Kidney glomerular epithelial cell (primary cell): ENCODE measurements around the gene CNOT6L.
"Not testable (repeated sequence)": the region's sequence is repeated elsewhere in the genome, so short reads cannot be mapped to it uniquely, and the experiment has no call there.

Source experiments
- DNase-seq: peaks from one replicate; lab custom pipeline; 2025; lab: John Stamatoyannopoulos, UW

Gene CNOT6L

GRCh38 chr4:77782102-77782835, 36.9 kb downstream of the CNOT6L start:
- DNase-seq = no peak

GRCh38 chr4:77780762-77781161, 38.4 kb downstream of the CNOT6L start:
- DNase-seq = not testable (repeated sequence)

- no peak for DNase-seq
These were observed 41.9 kb downstream of the CNOT6L start for GRCh38 chr4:77777135-77777807.

GRCh38 chr4:77776182-77777134, 42.7 kb downstream of the CNOT6L start:
- no peak for DNase-seq

GRCh38 chr4:77773101-77773500, 46.1 kb downstream of the CNOT6L start:
- no peak for DNase-seq

- DNase-seq = no peak
These were observed 47.6 kb downstream of the CNOT6L start for GRCh38 chr4:77771566-77771965.

GRCh38 chr4:77765720-77766119, 53.4 kb downstream of the CNOT6L start:
- DNase-seq = no peak

- no peak for DNase-seq
These were observed 56.6 kb downstream of the CNOT6L start for GRCh38 chr4:77762531-77762930.

GRCh38 chr4:77761595-77761994, 57.6 kb downstream of the CNOT6L start:
- no peak for DNase-seq

GRCh38 chr4:77758804-77759203, 60.4 kb downstream of the CNOT6L start:
- no peak for DNase-seq

GRCh38 chr4:77751764-77752163, 67.4 kb downstream of the CNOT6L start:
- no peak for DNase-seq

- DNase-seq = no peak
These were observed 73.4 kb downstream of the CNOT6L start for GRCh38 chr4:77745792-77746191.

GRCh38 chr4:77742054-77742453, 77.1 kb downstream of the CNOT6L start:
- no peak for DNase-seq

GRCh38 chr4:77740480-77740879, 78.7 kb downstream of the CNOT6L start:
- DNase-seq = no peak

- DNase-seq = peak; percentile 51
These were observed 84.2 kb downstream of the CNOT6L start for GRCh38 chr4:77734928-77735327.

- no peak for DNase-seq
These were observed 87.5 kb downstream of the CNOT6L start for GRCh38 chr4:77731656-77732055.

- no peak for DNase-seq
These were observed 90.7 kb downstream of the CNOT6L start for GRCh38 chr4:77728420-77728819.

GRCh38 chr4:77721073-77721472, 98.1 kb downstream of the CNOT6L start:
- DNase-seq = no peak

GRCh38 chr4:77718500-77718899, 100.7 kb downstream of the CNOT6L start:
- not testable (repeated sequence) for DNase-seq

GRCh38 chr4:77715414-77716290, 103.5 kb downstream of the CNOT6L start:
- no peak for DNase-seq

- DNase-seq = no peak
These were observed 104.7 kb downstream of the CNOT6L start for GRCh38 chr4:77714514-77714913.
